K562 (cell line): ENCODE measurements around the gene BSDC1. TPM values are rescaled to one million over a fixed set of nuclear protein-coding genes. Genes with fewer than 3 reads are reported as not detected.
A peak's percentile ranks its signal among the peaks of the same experiment; 100 is the strongest.

Source experiments
- ATAC-seq: fragments of 200-7000 bp; cut with Tn5 transposase; 3 replicates; pipeline ENCODE4 v1.9.1; 2020; ENCODE audit warnings: moderate library complexity
- BruUV-seq: library from RNA; stranded (reverse); fragments of 400-500 nt; replicated peaks from 2 replicates; lab custom pipeline; 2021; lab: Mats Ljungman, UMichigan
- CTCF ChIA-PET: fragments of 300-600 bp; formaldehyde crosslinking; extraction: SDS; loops from one replicate; lab custom pipeline; 2021; ENCODE audit warnings: low intra/inter-chr PET ratio; lab: Yijun Ruan, JAX
- POLR2A ChIA-PET: fragments of 300-600, 350-650 bp; sonication (Branson Sonifier 250); formaldehyde crosslinking; extraction: SDS; loops from one replicate; lab custom pipeline; 2021; ENCODE audit warnings: antibody characterized with exemption, inconsistent platforms; lab: Yijun Ruan, JAX
- DNase-seq, 4 experiments: peaks; one replicate each; pipeline versions ENCODE4 v3.0.0 to v3.0.0-alpha.2; 2011 to 2018; ENCODE audit warnings: low spot score in 3 of 4, mixed read lengths in 3 of 4; ENCODE audit errors: extremely low read depth in 1 of 4
- FAIRE-seq: peaks from 2 replicates; lab custom pipeline; 2011; peaks lifted over from hg19 to GRCh38; lab: Jason Lieb, UNC
- H2AFZ ChIP-seq: 2 replicates; pipeline ENCODE4 v1.6.0; 2011; ENCODE audit warnings: low read depth, low read length, control low read depth, inconsistent platforms
- H3K27ac ChIP-seq: fragments of 200-600 bp; 3 replicates; pipeline ENCODE4 v1.8.0; 2011; ENCODE audit warnings: low read depth, mild to moderate bottlenecking, control low read depth, inconsistent platforms, low read length, moderate library complexity, mixed read lengths; ENCODE audit errors: extremely low read depth
- H3K27me3 ChIP-seq, 2 experiments: fragments of 300-600 bp in 1 of 2; 2 replicates in 1 of 2; 3 replicates in 1 of 2; pipeline versions ENCODE4 v1.6.0 to v1.8.0; 2011; ENCODE audit warnings: inconsistent platforms in 2 of 2, low read length in 2 of 2, mild to moderate bottlenecking in 1 of 2, mixed read lengths in 1 of 2, moderate library complexity in 1 of 2; ENCODE audit not compliant: control insufficient read depth in 2 of 2, insufficient read depth in 2 of 2
- H3K36me3 ChIP-seq: fragments of 300-600 bp; 3 replicates; pipeline ENCODE4 v1.8.0; 2011; ENCODE audit warnings: mild to moderate bottlenecking, low read length, inconsistent platforms; ENCODE audit not compliant: control insufficient read depth, insufficient read depth
- H3K4me1 ChIP-seq, 2 experiments: fragments of 200-600 bp in 1 of 2; replicated peaks in 1 of 2; 2 replicates in 1 of 2; 3 replicates in 1 of 2; pipeline versions ENCODE4 v1.5.1 to v1.8.0; 2011; ENCODE audit warnings: inconsistent platforms in 2 of 2, low read length in 2 of 2, mild to moderate bottlenecking in 1 of 2, mixed read lengths in 1 of 2, moderate library complexity in 1 of 2; ENCODE audit not compliant: control insufficient read depth in 2 of 2, insufficient read depth in 2 of 2
- H3K4me2 ChIP-seq: 2 replicates; pipeline ENCODE4 v1.6.1; 2011; ENCODE audit warnings: low read length, control low read depth, inconsistent platforms, mixed read lengths; ENCODE audit not compliant: insufficient read depth
- H3K4me3 ChIP-seq: fragments of 200-600 bp; sonication (generic), shearing (Covaris generic); 2 replicates; pipeline ENCODE4 v1.5.1; 2016; ENCODE audit warnings: control low read depth, inconsistent platforms
- H3K79me2 ChIP-seq: fragments of 200-600 bp; 3 replicates; pipeline ENCODE4 v1.8.0; 2011; ENCODE audit warnings: low read length, inconsistent platforms; ENCODE audit not compliant: control insufficient read depth, insufficient read depth
- H3K9ac ChIP-seq, 2 experiments: 2 replicates each; pipeline versions ENCODE4 v1.6.0 to v1.6.1; 2011; ENCODE audit warnings: low read depth in 2 of 2, low read length in 2 of 2, control low read depth in 1 of 2, inconsistent platforms in 1 of 2, mild to moderate bottlenecking in 1 of 2, mixed read lengths in 1 of 2; ENCODE audit not compliant: insufficient read depth in 1 of 2
- H3K9me1 ChIP-seq: one replicate; pipeline ENCODE4 v1.6.0; 2011; ENCODE audit warnings: inconsistent platforms, mild to moderate bottlenecking, low read length, moderate library complexity; ENCODE audit not compliant: control insufficient read depth, insufficient read depth
- H3K9me3 ChIP-seq: replicated peaks from 2 replicates; pipeline ENCODE4 v1.5.1; 2011; ENCODE audit warnings: low read depth, low read length, inconsistent platforms; ENCODE audit not compliant: control insufficient read depth, insufficient read depth
- H4K20me1 ChIP-seq: replicated peaks from 2 replicates; pipeline ENCODE4 v1.6.1; 2011; ENCODE audit warnings: low read length, inconsistent platforms, mixed read lengths; ENCODE audit not compliant: control insufficient read depth, insufficient read depth
- CBFA2T3 ChIP-seq: fragments of 450-650 bp; IDR thresholded peaks from 2 replicates; pipeline ENCODE4 v1.6.1; 2017
- CCNT2 ChIP-seq: IDR thresholded peaks from 2 replicates; pipeline ENCODE4 v1.6.1; 2011; ENCODE audit warnings: borderline replicate concordance, low read depth, mild to moderate bottlenecking, moderate library complexity, mixed read lengths, low read length; ENCODE audit not compliant: insufficient read length; ENCODE audit errors: extremely low read depth
- CREM ChIP-seq: IDR thresholded peaks from 2 replicates; pipeline ENCODE4 v1.6.1; 2014; ENCODE audit warnings: antibody characterized with exemption, low read depth
- CTBP1 ChIP-seq: fragments of 450-650 bp; IDR thresholded peaks from 2 replicates; pipeline ENCODE4 v1.6.1; 2016; ENCODE audit warnings: borderline replicate concordance
- KLF1 ChIP-seq: fragments of 450-650 bp; IDR thresholded peaks from 2 replicates; pipeline ENCODE4 v1.6.1; 2016; ENCODE audit warnings: missing genetic modification characterization, missing compliant biosample characterization
- SMAD4 ChIP-seq: fragments of 250-450 bp; sonication (Bioruptor Pico); conservative IDR thresholded peaks from 2 replicates; pipeline ENCODE4 v1.8.0; 2021; ENCODE audit warnings: inconsistent platforms, mild to moderate bottlenecking, moderate library complexity
- SREBF2 ChIP-seq: sonication (generic); formaldehyde crosslinking; IDR thresholded peaks from 2 replicates; pipeline ENCODE4 v1.4.0; 2020; ENCODE audit warnings: mild to moderate bottlenecking, missing genetic modification reagents
- TEAD4 ChIP-seq, 2 experiments: sonication (generic) in 1 of 2; formaldehyde crosslinking in 1 of 2; IDR thresholded peaks; 2 replicates each; pipeline versions ENCODE4 v1.6.1 to v1.8.0; 2012 to 2022; ENCODE audit warnings: borderline replicate concordance in 1 of 2, inconsistent platforms in 1 of 2, low read length in 1 of 2, mild to moderate bottlenecking in 1 of 2, missing genetic modification reagents in 1 of 2
- ZBTB33 ChIP-seq: sonication (generic); formaldehyde crosslinking; IDR thresholded peaks from 2 replicates; pipeline ENCODE4 v1.8.1; 2023; ENCODE audit warnings: mild to moderate bottlenecking, missing genetic modification reagents
- ZEB2 ChIP-seq: fragments of 450-650 bp; IDR thresholded peaks from 2 replicates; pipeline ENCODE4 v1.6.1; 2016
- ZNF764 ChIP-seq: fragments of 250-450 bp; sonication (Bioruptor Pico); IDR thresholded peaks from 2 replicates; pipeline ENCODE4 v1.4.0; 2020; ENCODE audit warnings: low read depth, mild to moderate bottlenecking, moderate library complexity
- WGBS: fragments of 100-300 bp; shearing (Covaris generic); methylation state at CpG from one replicate; pipeline ENCODE4 v1.1.6; 2016; ENCODE audit warnings: low coverage, mixed read lengths; ENCODE audit not compliant: insufficient coverage; ENCODE audit errors: missing lambda C conversion rate; 5-methylcytosine and 5-hydroxymethylcytosine counted together
- in situ Hi-C: fragments of 300-500 bp; cut with MboI; formaldehyde crosslinking; loops from 4 replicates; pipeline ENCODE4 v1.15.0; 2018; ENCODE audit warnings: inconsistent platforms, mixed read lengths
- intact Hi-C: fragments of 100-400 bp; cut with micrococcal nuclease; formaldehyde crosslinking; loops from 2 replicates; pipeline ENCODE4 v1.14.2; 2022
- polyA plus RNA-seq, 8 experiments: library from polyadenylated mRNA; depleted of rRNA in 4 of 8; stranded (reverse) in 5 of 8; unstranded in 3 of 8; fragments of >200 nt; fragmentation: Nextera tagmentation in 2 of 8; fragmentation: Illumina TruSeq in 1 of 8; extraction: Ambion mirVana in 2 of 8; extraction: Trizol in 1 of 8; gene quantifications; 2 replicates each; pipeline versions ENCODE4 v1.2.1 to v1.2.3, GENCODE V29; 2011 to 2014; ENCODE audit warnings: inconsistent platforms in 1 of 8, missing spikeins in 1 of 8
- total RNA-seq, 7 experiments: library from RNA; depleted of rRNA in 6 of 7; stranded (reverse); fragments of >200 nt in 6 of 7; fragmentation: Illumina TruSeq in 2 of 7; extraction: Trizol in 2 of 7; gene quantifications; 2 replicates each; pipeline versions ENCODE4 v1.2.1 to v1.2.3, GENCODE V29; 2011 to 2021; ENCODE audit warnings: low replicate concordance in 1 of 7
- TF ChIP-seq, protein P1 (sequence below): sonication (generic); formaldehyde crosslinking; IDR thresholded peaks from 2 replicates; pipeline ENCODE4 v1.8.1; 2023; ENCODE audit warnings: mild to moderate bottlenecking, missing genetic modification reagents
- TF ChIP-seq, protein P2 (sequence below): fragments of 450-650 bp; conservative IDR thresholded peaks from 2 replicates; pipeline ENCODE4 v1.6.1; 2016; ENCODE audit warnings: missing genetic modification characterization, low read depth, mild to moderate bottlenecking, missing compliant biosample characterization, moderate library complexity

BSDC1 gene
- total and polyA plus RNA-seq, 9 of the 15 experiments (the other 6 are each of a cell fraction or from before 2014, with no cell fraction given), result 10.2 to 96.8 (median 73.1) TPM

DNA sequence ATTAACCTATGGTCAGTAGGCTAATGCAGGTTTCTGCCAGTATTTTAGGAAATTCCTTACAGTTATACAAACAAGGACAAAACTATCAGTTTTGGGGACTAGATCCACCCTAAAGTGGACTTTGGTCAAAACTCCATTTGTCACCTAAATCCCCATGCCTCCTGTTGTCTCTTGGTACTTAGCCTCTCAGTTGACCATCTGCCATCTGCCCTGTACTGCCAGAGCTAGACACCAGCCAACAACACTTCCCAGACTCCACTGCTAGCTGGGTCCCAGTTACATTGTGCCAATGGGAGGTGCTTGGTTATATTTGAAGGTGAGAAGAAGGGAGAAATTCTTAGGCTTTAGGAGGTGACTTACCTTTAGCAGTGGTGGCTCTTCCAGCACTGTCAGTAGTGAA, 17.0 kb upstream of the BSDC1 start (continued):
- TF ChIP-seq, protein P1, sequence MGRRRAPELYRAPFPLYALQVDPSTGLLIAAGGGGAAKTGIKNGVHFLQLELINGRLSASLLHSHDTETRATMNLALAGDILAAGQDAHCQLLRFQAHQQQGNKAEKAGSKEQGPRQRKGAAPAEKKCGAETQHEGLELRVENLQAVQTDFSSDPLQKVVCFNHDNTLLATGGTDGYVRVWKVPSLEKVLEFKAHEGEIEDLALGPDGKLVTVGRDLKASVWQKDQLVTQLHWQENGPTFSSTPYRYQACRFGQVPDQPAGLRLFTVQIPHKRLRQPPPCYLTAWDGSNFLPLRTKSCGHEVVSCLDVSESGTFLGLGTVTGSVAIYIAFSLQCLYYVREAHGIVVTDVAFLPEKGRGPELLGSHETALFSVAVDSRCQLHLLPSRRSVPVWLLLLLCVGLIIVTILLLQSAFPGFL (CRISPR knock-in tag), result no peak
- no peak for TF ChIP-seq SREBF2 (CRISPR knock-in tag)
- TF ChIP-seq ZBTB33, result no peak

DNA sequence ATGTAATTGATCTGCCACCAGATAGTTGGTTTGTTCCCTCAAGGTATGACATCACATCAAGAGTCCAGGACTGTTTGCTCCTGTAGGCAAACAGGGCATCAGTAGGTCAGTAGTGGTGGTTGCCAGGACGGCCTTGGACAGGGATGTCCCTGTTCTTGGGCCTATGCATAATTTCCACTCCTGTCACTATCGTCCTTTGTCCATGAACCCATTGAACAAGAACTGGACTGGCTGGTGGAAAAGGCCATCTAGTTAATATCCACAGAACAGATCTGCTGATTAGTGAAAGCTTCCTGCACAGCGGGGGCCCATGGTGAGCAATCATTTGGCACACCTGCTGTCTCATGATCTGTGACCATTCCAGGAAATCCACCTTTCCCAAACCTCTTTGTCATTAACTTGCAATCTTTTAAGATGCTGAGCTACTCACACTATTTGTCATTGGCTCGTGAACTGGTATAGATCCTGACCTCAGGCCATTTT, 12.4 kb upstream of the BSDC1 start:
- H4K20me1 ChIP-seq, result no peaks in the 10 kb centered on the region
- H3K4me2 ChIP-seq, result no peak overlapping the region; the same call in 1 of the 2 replicates
- no peaks in the 10 kb centered on the region for H3K79me2 ChIP-seq
- BruUV-seq, result no TSS peak
- peaks cover 0 to 12% of the 10 kb centered on the region in 2 experiments; a peak in 3 of 5 replicates for H3K4me1 ChIP-seq
- ATAC-seq (peak; percentile 47), DNase-seq (peak in 2 of 4 experiments; percentile 32 to 49), FAIRE-seq (no peak)
- no peak overlapping the region for H3K27ac ChIP-seq
- H3K4me3 ChIP-seq, result no peak overlapping the region
- H3K9me3 ChIP-seq, result no peaks in the 10 kb centered on the region
- WGBS, result 19% methylated on average over 4 of the region's 4 CpGs
- no peaks in the 10 kb centered on the region for H3K27me3 ChIP-seq
- H2AFZ ChIP-seq, result peak overlapping the region; percentile 0; the same call in 1 of the 2 replicates
- no peak overlapping the region for H3K9ac ChIP-seq
- ChIA-PET POLR2A (interaction anchor here (0.6 to 2.2 kb wide), 2 partner anchors 12 to 443 kb away, joined by 4 to 6 read pairs; partner anchors contain the start of gene BSDC1), CTCF (no interaction called here)
- TF ChIP-seq SMAD4 (CRISPR knock-in tag) (no peak), ZEB2 (no peak), KLF1 (no peak), CTBP1 (0 out of 2 replicates have a peak, but pooled peaks have one; percentile 14), TEAD4 (IDR thresholded peaks at IDR 0.05; ENCODE audit: low read length) (0 out of 2 replicates have a peak, but pooled peaks have one; percentile 8), TEAD4 (CRISPR knock-in tag; IDR thresholded peaks at IDR 0.05; ENCODE audit: borderline replicate concordance) (no peak), CREM (no peak), CBFA2T3 (peak; percentile 41; the same call in 1 of the 2 replicates), CCNT2 (no peak), ZNF764 (CRISPR knock-in tag) (no peak)
- TF ChIP-seq, protein P2, sequence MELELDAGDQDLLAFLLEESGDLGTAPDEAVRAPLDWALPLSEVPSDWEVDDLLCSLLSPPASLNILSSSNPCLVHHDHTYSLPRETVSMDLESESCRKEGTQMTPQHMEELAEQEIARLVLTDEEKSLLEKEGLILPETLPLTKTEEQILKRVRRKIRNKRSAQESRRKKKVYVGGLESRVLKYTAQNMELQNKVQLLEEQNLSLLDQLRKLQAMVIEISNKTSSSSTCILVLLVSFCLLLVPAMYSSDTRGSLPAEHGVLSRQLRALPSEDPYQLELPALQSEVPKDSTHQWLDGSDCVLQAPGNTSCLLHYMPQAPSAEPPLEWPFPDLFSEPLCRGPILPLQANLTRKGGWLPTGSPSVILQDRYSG, result no peak
- H3K9me1 ChIP-seq, result no peaks in the 10 kb centered on the region
- intact Hi-C loops (no loop called here), in situ Hi-C loops (no loop called here)
- no peaks in the 10 kb centered on the region for H3K36me3 ChIP-seq
